HEK293 (cell line): ENCODE measurements around the gene ZBED1.
"Not testable (repeated sequence)": the region's sequence is repeated elsewhere in the genome, so short reads cannot be mapped to it uniquely, and the experiment has no call there.

ENCODE experiments used
- CTCF ChIA-PET: fragments of 350-600 bp; formaldehyde crosslinking; extraction: SDS; loops from one replicate; lab custom pipeline; 2021; ENCODE audit warnings: antibody characterized with exemption; lab: Yijun Ruan, JAX
- POLR2A ChIA-PET: fragments of 300-600 bp; formaldehyde crosslinking; extraction: SDS; loops from one replicate; lab custom pipeline; 2020; ENCODE audit warnings: antibody characterized with exemption, inconsistent platforms; lab: Yijun Ruan, JAX
- H3K27ac ChIP-seq: fragments of 200-500 bp; sonication (Bioruptor generic); 2 replicates; pipeline ENCODE4 v1.5.1; 2014; ENCODE audit warnings: low read depth, low read length, control low read depth, inconsistent platforms; ENCODE audit errors: extremely low read depth
- H3K36me3 ChIP-seq, 2 experiments: fragments of 200-500 bp in 1 of 2; sonication (Bioruptor generic) in 1 of 2; 1 replicate in 1 of 2; 2 replicates in 1 of 2; pipeline ENCODE4 v1.5.1; 2014 to 2017; ENCODE audit warnings: inconsistent platforms in 2 of 2, low read length in 2 of 2; ENCODE audit not compliant: control insufficient read depth in 2 of 2, insufficient read depth in 1 of 2
- H3K4me1 ChIP-seq: fragments of 200-500 bp; sonication (Bioruptor generic); 2 replicates; pipeline ENCODE4 v1.5.1; 2014; ENCODE audit warnings: mild to moderate bottlenecking, low read length, inconsistent platforms; ENCODE audit not compliant: control insufficient read depth, insufficient read depth
- H3K4me3 ChIP-seq: 2 replicates; pipeline ENCODE4 v1.5.1; 2011; ENCODE audit warnings: low read depth, mild to moderate bottlenecking, control low read depth, low read length, moderate library complexity
- H3K9me3 ChIP-seq: fragments of 200-500 bp; sonication (Bioruptor generic); 2 replicates; pipeline ENCODE4 v1.5.1; 2014; ENCODE audit warnings: low read depth, low read length, inconsistent platforms; ENCODE audit not compliant: control insufficient read depth, insufficient read depth
- EGR2 ChIP-seq: fragments of 450-650 bp; formaldehyde crosslinking; IDR thresholded peaks from 2 replicates; pipeline ENCODE4 v1.5.1; 2016; ENCODE audit warnings: low read depth, missing biosample characterization, missing genetic modification characterization
- HOXA7 ChIP-seq: sonication (generic); formaldehyde crosslinking; IDR thresholded peaks from 2 replicates; pipeline ENCODE4 v1.8.1; 2022; ENCODE audit warnings: missing genetic modification reagents, borderline replicate concordance
- HOXC10 ChIP-seq: sonication (generic); formaldehyde crosslinking; IDR thresholded peaks from 2 replicates; pipeline ENCODE4 v1.8.1; 2023; ENCODE audit warnings: mild to moderate bottlenecking, missing genetic modification reagents
- ZBTB48 ChIP-seq: fragments of 450-650 bp; formaldehyde crosslinking; IDR thresholded peaks from 2 replicates; pipeline ENCODE4 v1.5.1; 2016; ENCODE audit warnings: missing biosample characterization, missing genetic modification characterization
- ZNF146 ChIP-seq: fragments of 450-650 bp; formaldehyde crosslinking; IDR thresholded peaks from 2 replicates; pipeline ENCODE4 v1.5.1; 2016; ENCODE audit warnings: missing biosample characterization, missing genetic modification characterization
- ZNF248 ChIP-seq: fragments of 450-650 bp; formaldehyde crosslinking; IDR thresholded peaks from 2 replicates; pipeline ENCODE4 v1.5.1; 2017; ENCODE audit warnings: missing biosample characterization, missing genetic modification characterization
- ZNF426 ChIP-seq: fragments of 450-650 bp; formaldehyde crosslinking; IDR thresholded peaks from 2 replicates; pipeline ENCODE4 v1.5.1; 2017; ENCODE audit warnings: missing biosample characterization, missing genetic modification characterization, mild to moderate bottlenecking, inconsistent platforms, moderate library complexity
- ZNF433 ChIP-seq: fragments of 450-650 bp; formaldehyde crosslinking; IDR thresholded peaks from 2 replicates; pipeline ENCODE4 v1.5.1; 2016; ENCODE audit warnings: missing biosample characterization, missing genetic modification characterization, low read depth
- ZNF449 ChIP-seq: fragments of 450-650 bp; formaldehyde crosslinking; IDR thresholded peaks from 2 replicates; pipeline ENCODE4 v1.5.1; 2017; ENCODE audit warnings: missing biosample characterization, mild to moderate bottlenecking, missing genetic modification characterization, moderate library complexity
- ZNF624 ChIP-seq: fragments of 450-650 bp; formaldehyde crosslinking; IDR thresholded peaks from 2 replicates; pipeline ENCODE4 v1.5.1; 2017; ENCODE audit warnings: missing biosample characterization, missing genetic modification characterization
- ZNF660 ChIP-seq: fragments of 450-650 bp; IDR thresholded peaks from 2 replicates; pipeline ENCODE4 v1.5.1; 2018; ENCODE audit warnings: missing biosample characterization, mild to moderate bottlenecking, missing genetic modification characterization
- ZSCAN18 ChIP-seq: fragments of 450-650 bp; formaldehyde crosslinking; IDR thresholded peaks from 2 replicates; pipeline ENCODE4 v1.5.1; 2016; ENCODE audit warnings: missing biosample characterization, missing genetic modification characterization
- ZSCAN23 ChIP-seq: fragments of 450-650 bp; formaldehyde crosslinking; IDR thresholded peaks from 2 replicates; pipeline ENCODE4 v1.5.1; 2016; ENCODE audit warnings: missing biosample characterization, missing genetic modification characterization
- TF ChIP-seq, protein P1 (sequence below): fragments of 450-650 bp; formaldehyde crosslinking; IDR thresholded peaks from 2 replicates; pipeline ENCODE4 v1.5.1; 2016; ENCODE audit warnings: missing biosample characterization, missing genetic modification characterization
- TF ChIP-seq, protein P2 (sequence below): fragments of 450-650 bp; formaldehyde crosslinking; IDR thresholded peaks from 2 replicates; pipeline ENCODE4 v1.5.1; 2016; ENCODE audit warnings: missing biosample characterization, missing genetic modification characterization

The ZBED1 gene

GRCh38 chrX:2469852-2470251 is 30.9 kb downstream of the ZBED1 start:
- H3K4me1 ChIP-seq, H3K4me3 ChIP-seq, H3K27ac ChIP-seq, CTCF ChIA-PET, H3K9me3 ChIP-seq, H3K36me3 ChIP-seq, POLR2A ChIA-PET: not testable (repeated sequence)
- peak; percentile 99 for TF ChIP-seq ZNF146 (tag by site-specific recombination)
- TF ChIP-seq, protein P1, sequence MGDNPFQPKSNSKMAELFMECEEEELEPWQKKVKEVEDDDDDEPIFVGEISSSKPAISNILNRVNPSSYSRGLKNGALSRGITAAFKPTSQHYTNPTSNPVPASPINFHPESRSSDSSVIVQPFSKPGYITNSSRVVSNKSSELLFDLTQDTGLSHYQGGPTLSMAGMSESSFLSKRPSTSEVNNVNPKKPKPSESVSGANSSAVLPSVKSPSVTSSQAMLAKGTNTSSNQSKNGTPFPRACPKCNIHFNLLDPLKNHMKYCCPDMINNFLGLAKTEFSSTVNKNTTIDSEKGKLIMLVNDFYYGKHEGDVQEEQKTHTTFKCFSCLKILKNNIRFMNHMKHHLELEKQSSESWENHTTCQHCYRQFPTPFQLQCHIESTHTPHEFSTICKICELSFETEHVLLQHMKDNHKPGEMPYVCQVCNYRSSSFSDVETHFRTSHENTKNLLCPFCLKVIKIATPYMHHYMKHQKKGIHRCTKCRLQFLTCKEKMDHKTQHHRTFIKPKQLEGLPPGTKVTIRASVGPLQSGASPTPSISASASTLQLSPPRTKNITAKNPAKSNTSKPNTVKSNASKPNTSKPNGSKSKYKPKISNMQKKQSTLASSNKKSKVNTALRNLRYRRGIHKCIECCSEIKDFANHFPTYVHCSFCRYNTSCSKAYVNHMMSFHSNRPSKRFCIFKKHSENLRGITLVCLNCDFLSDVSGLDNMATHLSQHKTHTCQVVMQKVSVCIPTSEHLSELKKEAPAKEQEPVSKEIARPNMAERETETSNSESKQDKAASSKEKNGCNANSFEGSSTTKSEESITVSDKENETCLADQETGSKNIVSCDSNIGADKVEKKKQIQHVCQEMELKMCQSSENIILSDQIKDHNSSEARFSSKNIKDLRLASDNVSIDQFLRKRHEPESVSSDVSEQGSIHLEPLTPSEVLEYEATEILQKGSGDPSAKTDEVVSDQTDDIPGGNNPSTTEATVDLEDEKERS = peak; percentile 90
- TF ChIP-seq, protein P2, sequence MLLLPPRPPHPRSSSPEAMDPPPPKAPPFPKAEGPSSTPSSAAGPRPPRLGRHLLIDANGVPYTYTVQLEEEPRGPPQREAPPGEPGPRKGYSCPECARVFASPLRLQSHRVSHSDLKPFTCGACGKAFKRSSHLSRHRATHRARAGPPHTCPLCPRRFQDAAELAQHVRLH (tag by site-specific recombination) = peak; percentile 59; the same call in 1 of the 2 replicates

DNA sequence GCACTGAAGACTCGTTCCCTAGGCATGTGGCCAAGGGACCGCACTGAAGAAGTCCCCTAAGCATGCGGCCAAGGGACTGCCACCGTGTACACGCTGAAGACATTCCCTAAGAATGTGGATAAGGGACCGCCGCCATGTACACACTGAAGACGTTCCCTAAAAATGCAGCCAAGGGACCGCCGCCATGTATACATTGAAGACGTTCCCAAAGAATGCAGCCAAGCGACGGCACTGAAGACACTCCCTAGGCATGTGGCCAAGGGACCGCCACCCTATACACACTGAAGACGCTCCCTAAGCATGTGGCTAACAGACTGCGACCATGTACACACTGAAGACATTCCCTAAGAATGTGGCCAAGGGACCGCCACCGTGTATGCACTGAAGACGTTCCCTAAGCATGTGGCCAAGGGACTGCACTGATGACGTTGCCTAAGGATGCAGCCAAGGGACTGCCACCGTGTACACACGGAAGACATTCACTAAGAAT is 31.5 kb downstream of the ZBED1 start:
- no peaks in the 10 kb centered on the region for H3K4me1 ChIP-seq
- TF ChIP-seq HOXC10 (CRISPR knock-in tag) (no peak), ZNF248 (no peak), ZBTB48 (tag by site-specific recombination) (peak; percentile 75)
- TF ChIP-seq, all 188 proteins: peak for 1
- Histone ChIP-seq H3K36me3 (no peaks in the 10 kb centered on the region; a peak in 1 of 3 replicates), H3K27ac (no peak overlapping the region), H3K4me3 (no peak overlapping the region), H3K9me3 (no peaks in the 10 kb centered on the region)
- POLR2A ChIA-PET = no interaction called here
- CTCF ChIA-PET = no interaction called here

GRCh38 chrX:2468261-2469195 is 32.2 kb downstream of the ZBED1 start:
- TF ChIP-seq ZBTB48 (tag by site-specific recombination) = peak; percentile 92
- TF ChIP-seq ZNF426 (tag by site-specific recombination) = no peak
- no peaks in the 10 kb centered on the region for H3K9me3 ChIP-seq
- no peaks in the 10 kb centered on the region; a peak in 1 of 3 replicates for H3K36me3 ChIP-seq
- ChIA-PET CTCF (no interaction called here), POLR2A (no interaction called here)
- H3K27ac ChIP-seq = no peak overlapping the region
- no peaks in the 10 kb centered on the region for H3K4me1 ChIP-seq
- H3K4me3 ChIP-seq = no peak overlapping the region

DNA sequence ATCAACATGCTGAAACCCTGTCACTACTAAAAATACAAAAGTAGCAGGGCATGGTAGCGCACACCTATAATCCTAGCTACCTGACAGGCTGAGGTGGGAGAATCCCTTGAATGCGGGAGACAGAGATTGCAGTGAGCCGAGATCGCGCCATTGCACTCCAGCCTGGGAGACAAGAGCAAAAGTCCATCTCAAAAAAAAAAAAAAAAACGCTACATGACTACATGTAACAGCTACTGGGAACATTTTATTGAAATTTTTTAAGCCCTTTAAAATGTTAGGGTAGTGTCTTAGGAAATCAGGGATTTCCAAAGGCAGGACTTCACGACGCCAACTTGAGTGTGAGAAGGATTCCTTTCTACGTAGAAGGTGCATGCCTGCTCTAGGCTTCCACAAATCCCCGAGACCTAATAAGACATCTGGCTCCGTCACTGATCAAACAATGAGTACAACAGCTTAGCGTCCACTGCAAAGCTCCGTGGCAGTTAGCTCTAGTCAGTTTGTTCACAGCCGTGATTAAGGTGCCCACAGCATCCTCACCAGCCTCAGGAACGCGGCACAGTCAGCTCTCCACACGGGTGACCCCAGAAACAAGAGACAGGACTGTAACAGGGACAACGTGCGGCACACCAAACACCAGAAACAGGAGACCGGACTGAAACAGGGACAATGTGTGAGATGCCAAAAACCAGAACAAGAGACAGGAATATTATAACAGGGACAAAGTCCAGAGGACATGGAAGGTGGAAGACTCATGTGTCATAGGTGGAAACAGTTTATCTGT is 33.7 kb downstream of the ZBED1 start:
- Histone ChIP-seq H3K27ac (no peak overlapping the region), H3K4me1 (no peaks in the 10 kb centered on the region), H3K9me3 (no peaks in the 10 kb centered on the region), H3K4me3 (no peak overlapping the region), H3K36me3 (no peaks in the 10 kb centered on the region; a peak in 1 of 3 replicates)
- POLR2A ChIA-PET = no interaction called here
- CTCF ChIA-PET = no interaction called here
- TF ChIP-seq ZNF433 (tag by site-specific recombination) (no peak), ZBTB48 (tag by site-specific recombination) (no peak), ZNF660 (tag by site-specific recombination) (no peak), ZSCAN23 (no peak), ZNF449 (tag by site-specific recombination) (no peak), EGR2 (tag by site-specific recombination) (no peak), ZNF624 (tag by site-specific recombination) (no peak), HOXA7 (CRISPR knock-in tag) (no peak), ZSCAN18 (no peak)
